ENCODE results near the gene SH3BP2.

DNA sequence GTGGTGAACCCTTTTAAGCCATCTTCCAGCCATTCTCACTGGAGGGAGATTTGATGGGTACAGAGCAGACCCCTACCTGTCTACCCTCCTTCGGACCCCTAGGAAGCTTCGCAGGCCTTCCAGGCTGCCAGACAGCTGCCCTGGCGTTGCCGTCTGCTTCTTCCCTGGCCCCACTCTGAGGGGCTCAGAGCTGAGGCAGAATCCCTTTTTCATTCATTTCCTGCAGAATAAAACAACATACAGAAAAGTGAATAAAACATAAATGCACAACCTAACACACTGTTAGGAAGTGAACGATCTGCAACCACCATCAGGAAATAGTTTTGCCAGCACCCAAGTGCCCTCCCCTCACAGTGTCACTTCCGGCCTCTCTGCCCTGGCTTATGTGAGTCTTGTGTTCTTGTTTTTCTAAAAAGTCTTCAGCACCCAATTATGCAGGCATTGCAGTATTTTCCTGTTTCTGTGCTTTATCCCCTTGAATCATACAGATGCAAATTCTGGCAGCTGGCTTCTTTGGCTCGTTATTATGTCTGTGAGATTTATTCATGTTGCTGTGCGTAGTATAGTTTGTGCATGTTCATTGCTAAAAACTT is 45.1 kb downstream of the SH3BP2 start:
- no peak for TF ChIP-seq EP300 (IDR thresholded peaks at IDR 0.05; ENCODE audit: borderline replicate concordance in 1 of 2, low read depth in 1 of 2, low read length in 1 of 2)
- TF ChIP-seq TAF1 (IDR thresholded peaks at IDR 0.05; ENCODE audit: borderline replicate concordance, low read depth, low read length), result no peak
- no peak for TF ChIP-seq TEAD4 (IDR thresholded peaks at IDR 0.05; ENCODE audit: borderline replicate concordance, insufficient read depth)
- TF ChIP-seq, protein P1, sequence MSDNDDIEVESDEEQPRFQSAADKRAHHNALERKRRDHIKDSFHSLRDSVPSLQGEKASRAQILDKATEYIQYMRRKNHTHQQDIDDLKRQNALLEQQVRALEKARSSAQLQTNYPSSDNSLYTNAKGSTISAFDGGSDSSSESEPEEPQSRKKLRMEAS (IDR thresholded peaks at IDR 0.05; ENCODE audit: low read depth), result no peak
- TF ChIP-seq FOXM1 (IDR thresholded peaks at IDR 0.05; ENCODE audit: low read depth), result no peak
- no peak for TF ChIP-seq MXI1 (IDR thresholded peaks at IDR 0.05; ENCODE audit: low read depth, low read length)
- no peak for TF ChIP-seq RXRA (IDR thresholded peaks at IDR 0.05; ENCODE audit: borderline replicate concordance, low read depth)
- no peak for TF ChIP-seq POLR2AphosphoS5 (IDR thresholded peaks at IDR 0.05; ENCODE audit: low read depth, low read length)
- TF ChIP-seq, protein P2, sequence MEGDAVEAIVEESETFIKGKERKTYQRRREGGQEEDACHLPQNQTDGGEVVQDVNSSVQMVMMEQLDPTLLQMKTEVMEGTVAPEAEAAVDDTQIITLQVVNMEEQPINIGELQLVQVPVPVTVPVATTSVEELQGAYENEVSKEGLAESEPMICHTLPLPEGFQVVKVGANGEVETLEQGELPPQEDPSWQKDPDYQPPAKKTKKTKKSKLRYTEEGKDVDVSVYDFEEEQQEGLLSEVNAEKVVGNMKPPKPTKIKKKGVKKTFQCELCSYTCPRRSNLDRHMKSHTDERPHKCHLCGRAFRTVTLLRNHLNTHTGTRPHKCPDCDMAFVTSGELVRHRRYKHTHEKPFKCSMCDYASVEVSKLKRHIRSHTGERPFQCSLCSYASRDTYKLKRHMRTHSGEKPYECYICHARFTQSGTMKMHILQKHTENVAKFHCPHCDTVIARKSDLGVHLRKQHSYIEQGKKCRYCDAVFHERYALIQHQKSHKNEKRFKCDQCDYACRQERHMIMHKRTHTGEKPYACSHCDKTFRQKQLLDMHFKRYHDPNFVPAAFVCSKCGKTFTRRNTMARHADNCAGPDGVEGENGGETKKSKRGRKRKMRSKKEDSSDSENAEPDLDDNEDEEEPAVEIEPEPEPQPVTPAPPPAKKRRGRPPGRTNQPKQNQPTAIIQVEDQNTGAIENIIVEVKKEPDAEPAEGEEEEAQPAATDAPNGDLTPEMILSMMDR (IDR thresholded peaks at IDR 0.05), result no peak
- TF ChIP-seq, protein P3, sequence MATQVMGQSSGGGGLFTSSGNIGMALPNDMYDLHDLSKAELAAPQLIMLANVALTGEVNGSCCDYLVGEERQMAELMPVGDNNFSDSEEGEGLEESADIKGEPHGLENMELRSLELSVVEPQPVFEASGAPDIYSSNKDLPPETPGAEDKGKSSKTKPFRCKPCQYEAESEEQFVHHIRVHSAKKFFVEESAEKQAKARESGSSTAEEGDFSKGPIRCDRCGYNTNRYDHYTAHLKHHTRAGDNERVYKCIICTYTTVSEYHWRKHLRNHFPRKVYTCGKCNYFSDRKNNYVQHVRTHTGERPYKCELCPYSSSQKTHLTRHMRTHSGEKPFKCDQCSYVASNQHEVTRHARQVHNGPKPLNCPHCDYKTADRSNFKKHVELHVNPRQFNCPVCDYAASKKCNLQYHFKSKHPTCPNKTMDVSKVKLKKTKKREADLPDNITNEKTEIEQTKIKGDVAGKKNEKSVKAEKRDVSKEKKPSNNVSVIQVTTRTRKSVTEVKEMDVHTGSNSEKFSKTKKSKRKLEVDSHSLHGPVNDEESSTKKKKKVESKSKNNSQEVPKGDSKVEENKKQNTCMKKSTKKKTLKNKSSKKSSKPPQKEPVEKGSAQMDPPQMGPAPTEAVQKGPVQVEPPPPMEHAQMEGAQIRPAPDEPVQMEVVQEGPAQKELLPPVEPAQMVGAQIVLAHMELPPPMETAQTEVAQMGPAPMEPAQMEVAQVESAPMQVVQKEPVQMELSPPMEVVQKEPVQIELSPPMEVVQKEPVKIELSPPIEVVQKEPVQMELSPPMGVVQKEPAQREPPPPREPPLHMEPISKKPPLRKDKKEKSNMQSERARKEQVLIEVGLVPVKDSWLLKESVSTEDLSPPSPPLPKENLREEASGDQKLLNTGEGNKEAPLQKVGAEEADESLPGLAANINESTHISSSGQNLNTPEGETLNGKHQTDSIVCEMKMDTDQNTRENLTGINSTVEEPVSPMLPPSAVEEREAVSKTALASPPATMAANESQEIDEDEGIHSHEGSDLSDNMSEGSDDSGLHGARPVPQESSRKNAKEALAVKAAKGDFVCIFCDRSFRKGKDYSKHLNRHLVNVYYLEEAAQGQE (IDR thresholded peaks at IDR 0.05; ENCODE audit: low read depth, low read length), result no peak
- TF ChIP-seq YY1 (IDR thresholded peaks at IDR 0.05; ENCODE audit: low read depth), result no peak
- no peak for TF ChIP-seq SMC3 (IDR thresholded peaks at IDR 0.05; ENCODE audit: low read depth, low read length)

All from SK-N-SH (cell line).